ENCODE results near the gene COQ8B.
A peak's percentile ranks its signal among the peaks of the same experiment; 100 is the strongest.

Gene COQ8B

GRCh38 chr19:40717880-40718773 is 1.4 kb upstream of the COQ8B start:
- DNase-seq (ENCODE audit: low read depth, low spot score): no peak

GRCh38 chr19:40717325-40717879 is 716 bp upstream of the COQ8B start:
- no peak for DNase-seq (ENCODE audit: low read depth, low spot score)

- DNase-seq (ENCODE audit: low read depth, low spot score): peak; percentile 40
These were observed 630 bp downstream of the COQ8B start for GRCh38 chr19:40716031-40716481.

GRCh38 chr19:40714441-40715299 is 2.0 kb downstream of the COQ8B start:
- peak; percentile 84 for DNase-seq (ENCODE audit: low read depth, low spot score)

GRCh38 chr19:40713939-40714338 is 2.7 kb downstream of the COQ8B start:
- no peak for DNase-seq (ENCODE audit: low read depth, low spot score)

GRCh38 chr19:40709817-40710216 is 6.9 kb downstream of the COQ8B start:
- no peak for DNase-seq (ENCODE audit: low read depth, low spot score)

- DNase-seq (ENCODE audit: low read depth, low spot score): no peak
These were observed 9.1 kb downstream of the COQ8B start for GRCh38 chr19:40707615-40708014.

- DNase-seq (ENCODE audit: low read depth, low spot score): no peak
These were observed 10.6 kb downstream of the COQ8B start for GRCh38 chr19:40705950-40706619.

- DNase-seq (ENCODE audit: low read depth, low spot score): no peak
These were observed 11.4 kb downstream of the COQ8B start for GRCh38 chr19:40705362-40705651.

- DNase-seq (ENCODE audit: low read depth, low spot score): no peak
These were observed 12.0 kb downstream of the COQ8B start for GRCh38 chr19:40704491-40705361.

- DNase-seq (ENCODE audit: low read depth, low spot score): no peak
These were observed 13.5 kb downstream of the COQ8B start for GRCh38 chr19:40703029-40703755.

GRCh38 chr19:40702337-40703012 is 14.2 kb downstream of the COQ8B start:
- no peak for DNase-seq (ENCODE audit: low read depth, low spot score)

- DNase-seq (ENCODE audit: low read depth, low spot score): no peak
These were observed 14.9 kb downstream of the COQ8B start for GRCh38 chr19:40701758-40702157.

- no peak for DNase-seq (ENCODE audit: low read depth, low spot score)
These were observed 16.6 kb downstream of the COQ8B start for GRCh38 chr19:40700083-40700482.

GRCh38 chr19:40697007-40697406 is 19.7 kb downstream of the COQ8B start:
- no peak for DNase-seq (ENCODE audit: low read depth, low spot score)

- DNase-seq (ENCODE audit: low read depth, low spot score): no peak
These were observed 20.8 kb downstream of the COQ8B start for GRCh38 chr19:40695881-40696280.

GRCh38 chr19:40693896-40694295 is 22.8 kb downstream of the COQ8B start:
- no peak for DNase-seq (ENCODE audit: low read depth, low spot score)

- DNase-seq (ENCODE audit: low read depth, low spot score): no peak
These were observed 23.4 kb downstream of the COQ8B start for GRCh38 chr19:40693150-40693788.

GRCh38 chr19:40692212-40692551 is 24.5 kb downstream of the COQ8B start:
- DNase-seq (ENCODE audit: low read depth, low spot score): no peak

Measured in activated CD4-positive, CD25-positive, alpha-beta regulatory T cell treated with anti-CD3 and anti-CD28 coated beads, Interleukin-2, amount 50 U/mL, for 16 hours (primary cell).